Erythroblast (primary cell): ENCODE measurements around the gene BICRA.

Experiments
- DNase-seq, 2 experiments: peaks; one replicate each; lab custom pipeline; 2025; lab: John Stamatoyannopoulos, UW
- GATA1 ChIP-seq: IDR thresholded peaks from 2 replicates; pipeline ENCODE4 v1.6.1; 2011; ENCODE audit warnings: low read depth, mild to moderate bottlenecking, control low read depth, low read length, moderate library complexity
- POLR2A ChIP-seq: IDR thresholded peaks from 2 replicates; pipeline ENCODE4 v1.6.1; 2011; ENCODE audit warnings: mild to moderate bottlenecking, low read length

BICRA gene

GRCh38 chr19:47675271-47675670 is 66.3 kb downstream of the BICRA start:
- TF ChIP-seq GATA1 = no peak
- TF ChIP-seq POLR2A = no peak
- no peak for DNase-seq

- TF ChIP-seq GATA1 = no peak
- no peak for TF ChIP-seq POLR2A
- no peak for DNase-seq
Observed at GRCh38 chr19:47675859-47676258, 66.9 kb downstream of the BICRA start.

- no peak for DNase-seq
Observed at GRCh38 chr19:47676811-47677210, 67.9 kb downstream of the BICRA start.

GRCh38 chr19:47679251-47679900 is 70.4 kb downstream of the BICRA start:
- TF ChIP-seq GATA1 = no peak
- TF ChIP-seq POLR2A = no peak
- no peak for DNase-seq

More at GRCh38 chr19:47676811-47677210, 67.9 kb downstream of the BICRA start:
- no peak for TF ChIP-seq POLR2A
- TF ChIP-seq GATA1 = no peak

- no peak for DNase-seq
- TF ChIP-seq GATA1 (no peak), POLR2A (no peak)
Observed at GRCh38 chr19:47679922-47680857, 71.3 kb downstream of the BICRA start.

- DNase-seq = peak; percentile 10 to 31
- no peak for TF ChIP-seq GATA1
- no peak for TF ChIP-seq POLR2A
Observed at GRCh38 chr19:47680858-47681332, 72.0 kb downstream of the BICRA start.

GRCh38 chr19:47681388-47681787 is 72.5 kb downstream of the BICRA start:
- no peak for DNase-seq
- TF ChIP-seq GATA1 (no peak), POLR2A (no peak)

- TF ChIP-seq POLR2A = no peak
- TF ChIP-seq GATA1 = no peak
- DNase-seq = no peak
Observed at GRCh38 chr19:47681936-47682335, 73.0 kb downstream of the BICRA start.

- TF ChIP-seq POLR2A = no peak
- TF ChIP-seq GATA1 = no peak
- peak; percentile 67 to 86 for DNase-seq
Observed at GRCh38 chr19:47682939-47683338, 74.0 kb downstream of the BICRA start.

GRCh38 chr19:47686679-47687450 is 77.9 kb downstream of the BICRA start:
- TF ChIP-seq POLR2A = no peak
- TF ChIP-seq GATA1 = no peak
- no peak for DNase-seq

GRCh38 chr19:47687906-47688305 is 79.0 kb downstream of the BICRA start:
- TF ChIP-seq GATA1 (no peak), POLR2A (no peak)
- no peak for DNase-seq

GRCh38 chr19:47691090-47691489 is 82.2 kb downstream of the BICRA start:
- TF ChIP-seq POLR2A = no peak
- no peak for TF ChIP-seq GATA1
- DNase-seq = no peak

- DNase-seq = no peak
- TF ChIP-seq GATA1 (no peak), POLR2A (no peak)
Observed at GRCh38 chr19:47691782-47692181, 82.8 kb downstream of the BICRA start.

GRCh38 chr19:47693489-47693888 is 84.6 kb downstream of the BICRA start:
- TF ChIP-seq GATA1 = no peak
- TF ChIP-seq POLR2A = no peak
- DNase-seq = no peak
